Liver (tissue), 3 donors: ENCODE measurements around the gene NARS2.

Experiments used
- FOXA1 ChIP-seq: IDR thresholded peaks from 2 replicates; pipeline ENCODE4 v1.6.1; 2016; ENCODE audit warnings: antibody characterized with exemption
- FOXA2 ChIP-seq: IDR thresholded peaks from 2 replicates; pipeline ENCODE4 v1.6.1; 2016; ENCODE audit warnings: antibody characterized with exemption
- GABPA ChIP-seq, 2 donors: IDR thresholded peaks in 1 of 2; conservative IDR thresholded peaks in 1 of 2; 2 replicates each; pipeline ENCODE4 v1.6.1; 2016; ENCODE audit warnings: antibody characterized with exemption in 2 of 2, mild to moderate bottlenecking in 1 of 2, moderate library complexity in 1 of 2
- HNF4A ChIP-seq, 2 donors: conservative IDR thresholded peaks; 2 replicates each; pipeline ENCODE4 v1.6.1; 2016; ENCODE audit warnings: antibody characterized with exemption in 2 of 2, mild to moderate bottlenecking in 2 of 2
- HNF4G ChIP-seq: IDR thresholded peaks from 2 replicates; pipeline ENCODE4 v1.6.1; 2016; ENCODE audit warnings: antibody characterized with exemption
- JUND ChIP-seq, 2 donors: IDR thresholded peaks; 2 replicates each; pipeline ENCODE4 v1.6.1; 2016; ENCODE audit warnings: antibody characterized with exemption in 2 of 2
- MAX ChIP-seq: IDR thresholded peaks from 2 replicates; pipeline ENCODE4 v1.6.1; 2016; ENCODE audit warnings: antibody characterized with exemption
- RAD21 ChIP-seq, 2 donors: IDR thresholded peaks; 2 replicates each; pipeline ENCODE4 v1.6.1; 2016; ENCODE audit warnings: antibody characterized with exemption in 2 of 2, mild to moderate bottlenecking in 2 of 2
- SP1 ChIP-seq: IDR thresholded peaks from 2 replicates; pipeline ENCODE4 v1.6.1; 2018; ENCODE audit warnings: antibody characterized with exemption, mild to moderate bottlenecking
- TF ChIP-seq, protein P1 (sequence below): fragments of 150-350 bp; IDR thresholded peaks from 2 replicates; pipeline ENCODE4 v1.5.1; 2017; ENCODE audit warnings: improper control_type of control experiment, low read depth, low read length; ENCODE audit not compliant: missing input control
- TF ChIP-seq, protein P2 (sequence below): IDR thresholded peaks from 2 replicates; pipeline ENCODE4 v1.6.1; 2016; ENCODE audit warnings: antibody characterized with exemption, mild to moderate bottlenecking
- donor health status: healthy.
- donor health status: healthy.

- TF ChIP-seq, protein P1, sequence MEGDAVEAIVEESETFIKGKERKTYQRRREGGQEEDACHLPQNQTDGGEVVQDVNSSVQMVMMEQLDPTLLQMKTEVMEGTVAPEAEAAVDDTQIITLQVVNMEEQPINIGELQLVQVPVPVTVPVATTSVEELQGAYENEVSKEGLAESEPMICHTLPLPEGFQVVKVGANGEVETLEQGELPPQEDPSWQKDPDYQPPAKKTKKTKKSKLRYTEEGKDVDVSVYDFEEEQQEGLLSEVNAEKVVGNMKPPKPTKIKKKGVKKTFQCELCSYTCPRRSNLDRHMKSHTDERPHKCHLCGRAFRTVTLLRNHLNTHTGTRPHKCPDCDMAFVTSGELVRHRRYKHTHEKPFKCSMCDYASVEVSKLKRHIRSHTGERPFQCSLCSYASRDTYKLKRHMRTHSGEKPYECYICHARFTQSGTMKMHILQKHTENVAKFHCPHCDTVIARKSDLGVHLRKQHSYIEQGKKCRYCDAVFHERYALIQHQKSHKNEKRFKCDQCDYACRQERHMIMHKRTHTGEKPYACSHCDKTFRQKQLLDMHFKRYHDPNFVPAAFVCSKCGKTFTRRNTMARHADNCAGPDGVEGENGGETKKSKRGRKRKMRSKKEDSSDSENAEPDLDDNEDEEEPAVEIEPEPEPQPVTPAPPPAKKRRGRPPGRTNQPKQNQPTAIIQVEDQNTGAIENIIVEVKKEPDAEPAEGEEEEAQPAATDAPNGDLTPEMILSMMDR, result no peak
- TF ChIP-seq FOXA2 (no peak), GABPA (IDR thresholded peaks at IDR 0.05 in 1 of 2, conservative IDR thresholded peaks at IDR 0.05 in 1 of 2) (no peak), JUND (IDR thresholded peaks at IDR 0.05) (no peak), SP1 (no peak), FOXA1 (no peak), HNF4A (conservative IDR thresholded peaks at IDR 0.05) (no peak), RAD21 (IDR thresholded peaks at IDR 0.05) (no peak), MAX (no peak), HNF4G (no peak)
- TF ChIP-seq, protein P2, sequence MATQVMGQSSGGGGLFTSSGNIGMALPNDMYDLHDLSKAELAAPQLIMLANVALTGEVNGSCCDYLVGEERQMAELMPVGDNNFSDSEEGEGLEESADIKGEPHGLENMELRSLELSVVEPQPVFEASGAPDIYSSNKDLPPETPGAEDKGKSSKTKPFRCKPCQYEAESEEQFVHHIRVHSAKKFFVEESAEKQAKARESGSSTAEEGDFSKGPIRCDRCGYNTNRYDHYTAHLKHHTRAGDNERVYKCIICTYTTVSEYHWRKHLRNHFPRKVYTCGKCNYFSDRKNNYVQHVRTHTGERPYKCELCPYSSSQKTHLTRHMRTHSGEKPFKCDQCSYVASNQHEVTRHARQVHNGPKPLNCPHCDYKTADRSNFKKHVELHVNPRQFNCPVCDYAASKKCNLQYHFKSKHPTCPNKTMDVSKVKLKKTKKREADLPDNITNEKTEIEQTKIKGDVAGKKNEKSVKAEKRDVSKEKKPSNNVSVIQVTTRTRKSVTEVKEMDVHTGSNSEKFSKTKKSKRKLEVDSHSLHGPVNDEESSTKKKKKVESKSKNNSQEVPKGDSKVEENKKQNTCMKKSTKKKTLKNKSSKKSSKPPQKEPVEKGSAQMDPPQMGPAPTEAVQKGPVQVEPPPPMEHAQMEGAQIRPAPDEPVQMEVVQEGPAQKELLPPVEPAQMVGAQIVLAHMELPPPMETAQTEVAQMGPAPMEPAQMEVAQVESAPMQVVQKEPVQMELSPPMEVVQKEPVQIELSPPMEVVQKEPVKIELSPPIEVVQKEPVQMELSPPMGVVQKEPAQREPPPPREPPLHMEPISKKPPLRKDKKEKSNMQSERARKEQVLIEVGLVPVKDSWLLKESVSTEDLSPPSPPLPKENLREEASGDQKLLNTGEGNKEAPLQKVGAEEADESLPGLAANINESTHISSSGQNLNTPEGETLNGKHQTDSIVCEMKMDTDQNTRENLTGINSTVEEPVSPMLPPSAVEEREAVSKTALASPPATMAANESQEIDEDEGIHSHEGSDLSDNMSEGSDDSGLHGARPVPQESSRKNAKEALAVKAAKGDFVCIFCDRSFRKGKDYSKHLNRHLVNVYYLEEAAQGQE, result no peak
These were observed 983 bp downstream of the NARS2 start for GRCh38 chr11:78573681-78574080.
